ENCODE measurements around the gene CFAP119.
A peak's percentile ranks its signal among the peaks of the same experiment; 100 is the strongest.

Gene CFAP119

DNA sequence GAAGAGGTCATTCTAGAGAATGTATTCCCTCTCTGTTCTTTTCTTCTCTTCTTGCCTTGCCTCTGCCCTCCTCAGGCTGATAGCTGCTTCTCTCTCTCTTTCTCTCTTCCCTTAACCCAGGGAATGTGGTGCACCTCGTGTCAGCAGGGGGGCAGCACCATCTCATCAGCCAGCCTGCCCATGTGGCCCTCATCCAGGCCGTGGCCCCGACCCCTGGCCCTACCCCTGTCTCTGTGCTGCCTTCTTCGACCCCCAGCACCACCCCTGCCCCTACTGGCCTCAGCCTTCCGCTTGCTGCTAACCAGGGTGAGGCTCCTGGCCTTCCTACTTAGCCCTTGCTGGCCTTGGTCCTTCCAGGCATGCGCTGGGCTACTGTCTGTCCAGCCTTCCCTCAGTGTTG is 39.4 kb downstream of the CFAP119 start:
- POLR2A ChIA-PET, result interaction anchor here (2.1 kb wide), 1 partner anchor 11 kb away, joined by 5 read pairs; no protein-coding TSS in a partner anchor
- peaks cover 27 to 79% (median 68%) of the 10 kb centered on the region in 4 experiments for H3K36me3 ChIP-seq (ENCODE audit: control insufficient read depth in 4 of 4, insufficient read depth in 4 of 4, low read length in 3 of 4)
- H3K27ac ChIP-seq (ENCODE audit: insufficient read depth in 1 of 2, low read depth in 1 of 2, low read length in 2 of 2, poor library complexity in 1 of 2, severe bottlenecking in 2 of 2), result no peak overlapping the region
- H3K4me1 ChIP-seq (ENCODE audit: control extremely low read depth in 1 of 4, control insufficient read depth in 4 of 4, insufficient read depth in 4 of 4, low read length in 3 of 4), result peaks cover 0 to 4% (median 3%) of the 10 kb centered on the region in 4 experiments
- H3K9me3 ChIP-seq (ENCODE audit: control extremely low read depth in 1 of 5, control insufficient read depth in 4 of 5, insufficient read depth in 2 of 5, low read depth in 1 of 5, low read length in 4 of 5), result no peaks in the 10 kb centered on the region
- 77% methylated on average over 5 of the region's 6 CpGs for WGBS (ENCODE audit: insufficient coverage)
- CTCF ChIA-PET, result interaction anchor here (0.8 to 2.1 kb wide), 10 partner anchors 8 to 219 kb away, joined by 3 to 7 read pairs (median 4); partner anchors contain the start of gene SRCAP
- no peaks in the 10 kb centered on the region for H3K27me3 ChIP-seq (replicated peaks in 2 of 5; ENCODE audit: control insufficient read depth in 4 of 5, insufficient read depth in 5 of 5, low read length in 4 of 5)
- H3K4me3 ChIP-seq (ENCODE audit: control insufficient read depth in 1 of 7, extremely low read depth in 1 of 7, insufficient read depth in 4 of 7, low read depth in 2 of 7, low read length in 6 of 7), result no peak overlapping the region
- DNase-seq, result peak in 2 of 3 donors; percentile 26 to 37

DNA sequence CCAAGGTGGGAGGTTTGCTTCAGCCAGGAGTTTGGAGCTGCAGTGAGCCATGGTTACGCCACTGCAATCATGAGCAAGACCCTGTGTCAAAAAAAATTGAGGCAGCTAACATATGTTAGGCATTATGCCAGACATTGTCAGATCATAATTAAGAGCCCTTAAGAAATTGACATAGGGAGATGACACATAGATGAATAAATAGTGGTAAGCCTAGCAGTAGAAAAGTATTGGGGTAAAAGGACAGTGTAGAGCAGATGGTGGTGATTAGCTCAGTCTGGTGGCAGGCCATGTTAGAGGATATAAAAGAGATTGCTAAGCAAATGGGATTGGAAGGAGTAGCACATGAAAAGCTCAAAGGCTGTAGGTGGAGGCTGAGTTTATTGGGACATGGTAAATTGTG is 40.3 kb downstream of the CFAP119 start:
- CTCF ChIA-PET, result interaction anchor here (1.1 to 2.0 kb wide), 8 partner anchors 9 to 25 kb away, joined by 3 to 6 read pairs (median 4); partner anchors contain the start of gene SRCAP
- DNase-seq, result no peak
- 100% methylated on average over 1 of the region's 1 CpG for WGBS (ENCODE audit: insufficient coverage)
- no peaks in the 10 kb centered on the region for H3K9me3 ChIP-seq (ENCODE audit: control extremely low read depth in 1 of 5, control insufficient read depth in 4 of 5, insufficient read depth in 2 of 5, low read depth in 1 of 5, low read length in 4 of 5)
- no peaks in the 10 kb centered on the region for H3K27me3 ChIP-seq (replicated peaks in 2 of 5; ENCODE audit: control insufficient read depth in 4 of 5, insufficient read depth in 5 of 5, low read length in 4 of 5)
- no peak overlapping the region for H3K4me3 ChIP-seq (ENCODE audit: control insufficient read depth in 1 of 7, extremely low read depth in 1 of 7, insufficient read depth in 4 of 7, low read depth in 2 of 7, low read length in 6 of 7)
- peaks cover 26 to 87% (median 73%) of the 10 kb centered on the region in 4 experiments for H3K36me3 ChIP-seq (ENCODE audit: control insufficient read depth in 4 of 4, insufficient read depth in 4 of 4, low read length in 3 of 4)
- H3K4me1 ChIP-seq (ENCODE audit: control extremely low read depth in 1 of 4, control insufficient read depth in 4 of 4, insufficient read depth in 4 of 4, low read length in 3 of 4), result peaks cover 0 to 4% (median 3%) of the 10 kb centered on the region in 4 experiments
- no peak overlapping the region for H3K27ac ChIP-seq (ENCODE audit: insufficient read depth in 1 of 2, low read depth in 1 of 2, low read length in 2 of 2, poor library complexity in 1 of 2, severe bottlenecking in 2 of 2)
- POLR2A ChIA-PET, result no interaction called here

DNA sequence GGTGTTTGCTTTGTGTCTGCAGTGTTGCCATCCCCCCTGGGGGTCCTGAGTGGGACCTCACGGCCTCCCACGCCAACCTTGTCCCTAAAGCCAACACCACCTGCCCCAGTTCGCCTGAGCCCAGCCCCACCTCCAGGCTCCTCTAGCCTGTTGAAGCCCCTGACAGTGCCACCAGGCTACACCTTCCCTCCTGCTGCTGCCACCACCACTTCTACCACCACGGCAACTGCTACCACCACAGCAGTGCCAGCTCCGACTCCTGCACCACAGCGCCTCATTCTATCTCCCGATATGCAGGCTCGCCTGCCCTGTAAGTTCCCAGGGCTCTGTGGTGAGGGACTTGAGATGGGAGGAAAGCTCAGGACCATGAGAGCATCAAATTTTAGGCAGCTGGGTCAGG is 40.7 kb downstream of the CFAP119 start:
- ChIA-PET POLR2A (no interaction called here), CTCF (interaction anchor here (1.1 to 1.7 kb wide), 6 partner anchors 10 to 26 kb away, joined by 3 to 5 read pairs (median 4); a partner anchor contains a TSS)

DNA sequence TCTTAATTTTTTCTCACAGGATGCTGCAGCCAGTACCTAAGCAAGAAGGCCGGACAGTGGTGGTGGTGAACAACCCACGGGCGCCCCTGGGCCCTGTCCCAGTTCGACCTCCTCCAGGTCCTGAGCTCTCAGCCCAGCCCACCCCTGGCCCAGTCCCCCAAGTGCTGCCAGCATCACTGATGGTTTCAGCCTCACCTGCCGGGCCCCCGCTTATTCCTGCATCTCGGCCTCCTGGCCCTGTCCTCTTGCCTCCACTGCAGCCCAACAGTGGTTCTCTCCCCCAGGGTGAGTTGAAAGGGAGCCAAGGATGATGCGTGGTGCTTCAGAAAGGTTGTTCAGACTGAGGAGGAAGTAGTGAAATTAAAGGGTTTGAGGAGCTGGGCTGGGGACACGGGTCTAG is 41.2 kb downstream of the CFAP119 start:
- DNase-seq, result no peak
- CTCF ChIA-PET, result interaction anchor here (1.2 to 1.7 kb wide), 3 partner anchors 15 to 20 kb away, joined by 3 to 5 read pairs (median 4); a partner anchor contains a TSS
- Histone ChIP-seq H3K27me3 (replicated peaks in 2 of 5; ENCODE audit: control insufficient read depth in 4 of 5, insufficient read depth in 5 of 5, low read length in 4 of 5) (no peaks in the 10 kb centered on the region), H3K4me3 (ENCODE audit: control insufficient read depth in 1 of 7, extremely low read depth in 1 of 7, insufficient read depth in 4 of 7, low read depth in 2 of 7, low read length in 6 of 7) (no peak overlapping the region), H3K36me3 (ENCODE audit: control insufficient read depth in 4 of 4, insufficient read depth in 4 of 4, low read length in 3 of 4) (peaks cover 32 to 91% (median 77%) of the 10 kb centered on the region in 4 experiments), H3K9me3 (ENCODE audit: control extremely low read depth in 1 of 5, control insufficient read depth in 4 of 5, insufficient read depth in 2 of 5, low read depth in 1 of 5, low read length in 4 of 5) (no peaks in the 10 kb centered on the region), H3K27ac (ENCODE audit: insufficient read depth in 1 of 2, low read depth in 1 of 2, low read length in 2 of 2, poor library complexity in 1 of 2, severe bottlenecking in 2 of 2) (peak overlapping the region in 1 of 2 experiments; percentile 53), H3K4me1 (ENCODE audit: control extremely low read depth in 1 of 4, control insufficient read depth in 4 of 4, insufficient read depth in 4 of 4, low read length in 3 of 4) (peaks cover 0 to 4% (median 3%) of the 10 kb centered on the region in 4 experiments)
- POLR2A ChIA-PET, result no interaction called here
- 98% methylated on average over 8 of the region's 9 CpGs for WGBS (ENCODE audit: insufficient coverage)

More for the DNA sequence above, 40.7 kb downstream of the CFAP119 start:
- no peaks in the 10 kb centered on the region for H3K9me3 ChIP-seq (ENCODE audit: control extremely low read depth in 1 of 5, control insufficient read depth in 4 of 5, insufficient read depth in 2 of 5, low read depth in 1 of 5, low read length in 4 of 5)
- H3K27me3 ChIP-seq (replicated peaks in 2 of 5; ENCODE audit: control insufficient read depth in 4 of 5, insufficient read depth in 5 of 5, low read length in 4 of 5), result no peaks in the 10 kb centered on the region
- no peak for DNase-seq
- H3K27ac ChIP-seq (ENCODE audit: insufficient read depth in 1 of 2, low read depth in 1 of 2, low read length in 2 of 2, poor library complexity in 1 of 2, severe bottlenecking in 2 of 2), result no peak overlapping the region
- H3K4me1 ChIP-seq (ENCODE audit: control extremely low read depth in 1 of 4, control insufficient read depth in 4 of 4, insufficient read depth in 4 of 4, low read length in 3 of 4), result peaks cover 0 to 4% (median 3%) of the 10 kb centered on the region in 4 experiments
- 98% methylated on average over 8 of the region's 8 CpGs for WGBS (ENCODE audit: insufficient coverage)
- no peak overlapping the region for H3K4me3 ChIP-seq (ENCODE audit: control insufficient read depth in 1 of 7, extremely low read depth in 1 of 7, insufficient read depth in 4 of 7, low read depth in 2 of 7, low read length in 6 of 7)
- H3K36me3 ChIP-seq (ENCODE audit: control insufficient read depth in 4 of 4, insufficient read depth in 4 of 4, low read length in 3 of 4), result peaks cover 28 to 90% (median 74%) of the 10 kb centered on the region in 4 experiments

DNA sequence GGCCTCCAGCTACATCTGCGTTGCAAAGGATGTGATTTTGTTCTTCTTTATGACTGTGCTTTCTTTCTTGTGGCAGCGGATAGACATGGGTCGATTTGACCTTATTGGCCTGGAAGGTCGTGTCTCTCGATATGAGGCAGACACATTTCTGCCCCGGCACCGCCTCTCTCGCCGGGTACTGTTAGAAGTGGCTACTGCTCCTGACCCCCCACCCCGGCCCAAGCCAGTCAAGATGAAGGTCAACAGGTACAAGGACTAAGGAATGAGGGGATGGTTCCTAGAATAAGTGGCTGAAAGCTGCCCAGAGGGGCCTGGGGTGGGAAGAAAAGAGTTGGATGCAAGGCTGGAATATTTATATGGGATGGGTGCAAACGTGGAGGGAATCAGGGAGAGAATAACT is 41.8 kb downstream of the CFAP119 start:
- POLR2A ChIA-PET, result no interaction called here
- Histone ChIP-seq H3K36me3 (ENCODE audit: control insufficient read depth in 4 of 4, insufficient read depth in 4 of 4, low read length in 3 of 4) (peaks cover 33 to 89% (median 75%) of the 10 kb centered on the region in 4 experiments), H3K9me3 (ENCODE audit: control extremely low read depth in 1 of 5, control insufficient read depth in 4 of 5, insufficient read depth in 2 of 5, low read depth in 1 of 5, low read length in 4 of 5) (no peaks in the 10 kb centered on the region), H3K4me1 (ENCODE audit: control extremely low read depth in 1 of 4, control insufficient read depth in 4 of 4, insufficient read depth in 4 of 4, low read length in 3 of 4) (peaks cover 0 to 4% (median 3%) of the 10 kb centered on the region in 4 experiments), H3K27me3 (replicated peaks in 2 of 5; ENCODE audit: control insufficient read depth in 4 of 5, insufficient read depth in 5 of 5, low read length in 4 of 5) (no peaks in the 10 kb centered on the region), H3K27ac (ENCODE audit: insufficient read depth in 1 of 2, low read depth in 1 of 2, low read length in 2 of 2, poor library complexity in 1 of 2, severe bottlenecking in 2 of 2) (peak overlapping the region in 1 of 2 experiments; percentile 53), H3K4me3 (ENCODE audit: control insufficient read depth in 1 of 7, extremely low read depth in 1 of 7, insufficient read depth in 4 of 7, low read depth in 2 of 7, low read length in 6 of 7) (no peak overlapping the region)
- 96% methylated on average over 11 of the region's 11 CpGs for WGBS (ENCODE audit: insufficient coverage)
- no peak for DNase-seq
- CTCF ChIA-PET, result no interaction called here

DNA sequence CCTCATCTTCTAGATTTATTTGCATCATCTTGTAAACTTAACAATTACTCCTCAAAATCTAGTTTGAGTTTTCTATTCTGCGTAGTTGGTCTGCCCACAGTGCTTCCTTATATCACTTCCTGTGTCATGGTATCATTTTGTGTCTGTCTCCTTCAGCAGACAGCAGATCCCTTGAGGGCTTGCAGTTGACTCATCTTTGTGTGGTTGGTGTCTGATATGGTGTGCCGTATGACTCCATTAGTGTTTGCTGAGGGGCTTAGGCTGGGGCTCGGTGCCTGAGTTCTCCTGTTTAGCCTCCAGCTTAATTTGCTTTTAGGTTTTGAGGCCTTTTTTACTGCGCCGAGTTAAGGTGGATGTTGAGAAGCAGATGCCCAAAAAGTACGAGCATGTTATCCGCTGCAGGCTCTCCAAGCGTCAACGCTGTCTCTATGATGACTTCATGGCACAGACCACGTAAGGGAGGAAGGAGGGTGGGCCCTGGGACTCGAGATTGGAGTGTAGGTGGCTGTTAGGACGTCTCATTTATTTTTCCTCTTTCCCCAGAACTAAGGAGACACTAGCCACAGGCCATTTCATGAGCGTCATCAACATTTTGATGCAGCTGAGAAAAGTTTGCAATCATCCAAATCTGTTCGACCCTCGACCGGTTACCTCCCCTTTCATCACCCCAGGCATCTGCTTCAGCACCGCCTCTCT is 46.0 kb downstream of the CFAP119 start:
- Histone ChIP-seq H3K4me3 (ENCODE audit: control insufficient read depth in 1 of 7, extremely low read depth in 1 of 7, insufficient read depth in 4 of 7, low read depth in 2 of 7, low read length in 6 of 7) (no peak overlapping the region), H3K27me3 (replicated peaks in 2 of 5; ENCODE audit: control insufficient read depth in 4 of 5, insufficient read depth in 5 of 5, low read length in 4 of 5) (no peaks in the 10 kb centered on the region), H3K9me3 (ENCODE audit: control extremely low read depth in 1 of 5, control insufficient read depth in 4 of 5, insufficient read depth in 2 of 5, low read depth in 1 of 5, low read length in 4 of 5) (no peaks in the 10 kb centered on the region), H3K4me1 (ENCODE audit: control extremely low read depth in 1 of 4, control insufficient read depth in 4 of 4, insufficient read depth in 4 of 4, low read length in 3 of 4) (no peaks in the 10 kb centered on the region), H3K36me3 (ENCODE audit: control insufficient read depth in 4 of 4, insufficient read depth in 4 of 4, low read length in 3 of 4) (peaks cover 36 to 82% (median 73%) of the 10 kb centered on the region in 4 experiments), H3K27ac (ENCODE audit: insufficient read depth in 1 of 2, low read depth in 1 of 2, low read length in 2 of 2, poor library complexity in 1 of 2, severe bottlenecking in 2 of 2) (no peak overlapping the region)
- ChIA-PET CTCF (interaction anchor here (0.6 kb wide), 1 partner anchor 38 kb away, joined by 5 read pairs; no protein-coding TSS in a partner anchor), POLR2A (no interaction called here)
- DNase-seq, result peak in 2 of 3 donors; percentile 38 to 52
- 97% methylated on average over 11 of the region's 17 CpGs for WGBS (ENCODE audit: insufficient coverage)

DNA sequence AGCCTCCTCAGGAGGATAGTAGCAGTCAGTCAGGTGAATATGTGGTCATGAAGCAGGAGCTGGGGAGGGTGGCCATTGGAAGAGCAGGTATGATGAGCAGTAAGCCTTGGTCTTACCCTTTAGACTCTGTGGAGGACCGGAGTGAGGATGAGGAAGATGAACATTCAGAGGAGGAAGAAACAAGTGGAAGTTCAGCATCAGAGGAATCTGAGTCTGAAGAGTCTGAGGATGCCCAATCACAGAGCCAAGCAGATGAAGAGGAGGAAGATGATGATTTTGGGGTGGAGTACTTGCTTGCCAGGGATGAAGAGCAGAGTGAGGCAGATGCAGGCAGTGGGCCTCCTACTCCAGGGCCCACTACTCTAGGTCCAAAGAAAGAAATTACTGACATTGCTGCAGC is 50.1 kb downstream of the CFAP119 start:
- ChIA-PET CTCF (interaction anchor here (1.3 to 2.0 kb wide), 4 partner anchors 9 to 223 kb away, joined by 3 to 6 read pairs (median 5); no protein-coding TSS in a partner anchor), POLR2A (interaction anchor here (1.4 kb wide), 1 partner anchor 12 kb away, joined by 5 read pairs; no protein-coding TSS in a partner anchor)
- Histone ChIP-seq H3K4me1 (ENCODE audit: control extremely low read depth in 1 of 4, control insufficient read depth in 4 of 4, insufficient read depth in 4 of 4, low read length in 3 of 4) (no peaks in the 10 kb centered on the region), H3K9me3 (ENCODE audit: control extremely low read depth in 1 of 5, control insufficient read depth in 4 of 5, insufficient read depth in 2 of 5, low read depth in 1 of 5, low read length in 4 of 5) (no peaks in the 10 kb centered on the region), H3K27ac (ENCODE audit: insufficient read depth in 1 of 2, low read depth in 1 of 2, low read length in 2 of 2, poor library complexity in 1 of 2, severe bottlenecking in 2 of 2) (no peak overlapping the region), H3K36me3 (ENCODE audit: control insufficient read depth in 4 of 4, insufficient read depth in 4 of 4, low read length in 3 of 4) (peaks cover 44 to 94% (median 77%) of the 10 kb centered on the region in 4 experiments), H3K27me3 (replicated peaks in 2 of 5; ENCODE audit: control insufficient read depth in 4 of 5, insufficient read depth in 5 of 5, low read length in 4 of 5) (no peaks in the 10 kb centered on the region), H3K4me3 (ENCODE audit: control insufficient read depth in 1 of 7, extremely low read depth in 1 of 7, insufficient read depth in 4 of 7, low read depth in 2 of 7, low read length in 6 of 7) (no peak overlapping the region)
- DNase-seq, result no peak
- WGBS (ENCODE audit: insufficient coverage), result 100% methylated on average over 1 of the region's 1 CpG
